ENCODE results near the gene EFHC2. TPM values are rescaled to one million over a fixed set of nuclear protein-coding genes. Genes with fewer than 3 reads are reported as not detected.
A peak's percentile ranks its signal among the peaks of the same experiment; 100 is the strongest.

EFHC2 gene
- total RNA-seq, 1 experiment from 2014 or later = 4.3 TPM

- H3K4me3 ChIP-seq = no peak overlapping the region
- ChIA-PET CTCF (no interaction called here), POLR2A (ENCODE audit: unreplicated experiment) (no interaction called here)
- intact Hi-C loops (cut with micrococcal nuclease; ENCODE audit: unreplicated experiment) = no loop called here
- H4K20me1 ChIP-seq (ENCODE audit: insufficient read depth) = no peaks in the 10 kb centered on the region
- no TSS peak for BruUV-seq (replicated peaks)
- no peak overlapping the region for H2AFZ ChIP-seq
- H3K36me3 ChIP-seq (ENCODE audit: low read depth) = no peaks in the 10 kb centered on the region
- H3K9me2 ChIP-seq (ENCODE audit: insufficient read depth) = no peaks in the 10 kb centered on the region
- H3K9me3 ChIP-seq (ENCODE audit: insufficient read depth, low read depth) = no peaks in the 10 kb centered on the region
- no peak for TF ChIP-seq EZH2 (IDR thresholded peaks at IDR 0.05; ENCODE audit: low read depth)
- TF ChIP-seq, protein P1, sequence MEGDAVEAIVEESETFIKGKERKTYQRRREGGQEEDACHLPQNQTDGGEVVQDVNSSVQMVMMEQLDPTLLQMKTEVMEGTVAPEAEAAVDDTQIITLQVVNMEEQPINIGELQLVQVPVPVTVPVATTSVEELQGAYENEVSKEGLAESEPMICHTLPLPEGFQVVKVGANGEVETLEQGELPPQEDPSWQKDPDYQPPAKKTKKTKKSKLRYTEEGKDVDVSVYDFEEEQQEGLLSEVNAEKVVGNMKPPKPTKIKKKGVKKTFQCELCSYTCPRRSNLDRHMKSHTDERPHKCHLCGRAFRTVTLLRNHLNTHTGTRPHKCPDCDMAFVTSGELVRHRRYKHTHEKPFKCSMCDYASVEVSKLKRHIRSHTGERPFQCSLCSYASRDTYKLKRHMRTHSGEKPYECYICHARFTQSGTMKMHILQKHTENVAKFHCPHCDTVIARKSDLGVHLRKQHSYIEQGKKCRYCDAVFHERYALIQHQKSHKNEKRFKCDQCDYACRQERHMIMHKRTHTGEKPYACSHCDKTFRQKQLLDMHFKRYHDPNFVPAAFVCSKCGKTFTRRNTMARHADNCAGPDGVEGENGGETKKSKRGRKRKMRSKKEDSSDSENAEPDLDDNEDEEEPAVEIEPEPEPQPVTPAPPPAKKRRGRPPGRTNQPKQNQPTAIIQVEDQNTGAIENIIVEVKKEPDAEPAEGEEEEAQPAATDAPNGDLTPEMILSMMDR (conservative IDR thresholded peaks at IDR 0.05) = no peak
- H3K27ac ChIP-seq = no peak overlapping the region
- no peak overlapping the region for H3K4me2 ChIP-seq
- no peaks in the 10 kb centered on the region for H3K79me2 ChIP-seq (ENCODE audit: low read depth)
- no peaks in the 10 kb centered on the region for H3K4me1 ChIP-seq (replicated peaks; ENCODE audit: insufficient read depth)
- no peaks in the 10 kb centered on the region for H3F3A ChIP-seq (ENCODE audit: insufficient read depth, low read depth)
- DNase-seq = no peak
- no peaks in the 10 kb centered on the region for H3K27me3 ChIP-seq (ENCODE audit: insufficient read depth, low read depth)
Measured at GRCh38 chrX:44319550-44319949, 23.9 kb downstream of the EFHC2 start.

DNA sequence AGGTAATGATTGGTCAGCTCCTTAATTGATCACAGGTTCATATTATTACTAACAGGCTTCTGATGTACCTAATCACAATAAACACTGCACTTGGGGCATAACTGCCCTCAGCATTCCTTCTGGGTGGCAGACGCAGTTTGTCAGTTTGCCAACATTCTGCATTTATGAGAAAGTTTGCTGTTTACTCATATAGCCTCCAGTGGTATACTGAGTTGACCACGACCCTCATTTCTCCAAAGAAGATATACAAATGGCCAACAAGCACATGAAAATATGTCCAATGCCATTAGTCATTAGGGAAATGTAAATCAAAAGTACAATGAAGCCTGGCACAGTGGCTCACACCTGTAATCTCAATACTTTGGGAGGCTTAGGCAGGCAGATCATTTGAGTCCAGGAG, 26.3 kb downstream of the EFHC2 start:
- BruUV-seq (replicated peaks) = no TSS peak
- ChIA-PET CTCF (no interaction called here), POLR2A (ENCODE audit: unreplicated experiment) (no interaction called here)
- Histone ChIP-seq H3K9me3 (ENCODE audit: insufficient read depth, low read depth) (no peaks in the 10 kb centered on the region), H3K27ac (no peak overlapping the region), H4K20me1 (ENCODE audit: insufficient read depth) (no peaks in the 10 kb centered on the region), H2AFZ (no peak overlapping the region), H3F3A (ENCODE audit: insufficient read depth, low read depth) (no peaks in the 10 kb centered on the region), H3K4me3 (no peak overlapping the region), H3K27me3 (ENCODE audit: insufficient read depth, low read depth) (no peaks in the 10 kb centered on the region), H3K4me1 (replicated peaks; ENCODE audit: insufficient read depth) (no peaks in the 10 kb centered on the region), H3K79me2 (ENCODE audit: low read depth) (no peaks in the 10 kb centered on the region), H3K36me3 (ENCODE audit: low read depth) (no peaks in the 10 kb centered on the region), H3K4me2 (no peak overlapping the region), H3K9me2 (ENCODE audit: insufficient read depth) (no peaks in the 10 kb centered on the region)
- peak in 1 of 2 experiments; percentile 36 for DNase-seq
- intact Hi-C loops (cut with micrococcal nuclease; ENCODE audit: unreplicated experiment) = no loop called here
- TF ChIP-seq EZH2 (IDR thresholded peaks at IDR 0.05; ENCODE audit: low read depth) = no peak
- TF ChIP-seq, protein P1 (conservative IDR thresholded peaks at IDR 0.05) = no peak

- Histone ChIP-seq H2AFZ (no peak overlapping the region), H3K4me1 (replicated peaks; ENCODE audit: insufficient read depth) (no peaks in the 10 kb centered on the region), H3K4me2 (no peak overlapping the region), H4K20me1 (ENCODE audit: insufficient read depth) (no peaks in the 10 kb centered on the region), H3K36me3 (ENCODE audit: low read depth) (no peaks in the 10 kb centered on the region), H3K79me2 (ENCODE audit: low read depth) (no peaks in the 10 kb centered on the region), H3K9me2 (ENCODE audit: insufficient read depth) (no peaks in the 10 kb centered on the region), H3F3A (ENCODE audit: insufficient read depth, low read depth) (no peaks in the 10 kb centered on the region), H3K4me3 (no peak overlapping the region), H3K27ac (no peak overlapping the region), H3K27me3 (ENCODE audit: insufficient read depth, low read depth) (no peaks in the 10 kb centered on the region), H3K9me3 (ENCODE audit: insufficient read depth, low read depth) (no peaks in the 10 kb centered on the region)
- no TSS peak for BruUV-seq (replicated peaks)
- intact Hi-C loops (cut with micrococcal nuclease; ENCODE audit: unreplicated experiment) = no loop called here
- POLR2A ChIA-PET (ENCODE audit: unreplicated experiment) = no interaction called here
- TF ChIP-seq, protein P1 (conservative IDR thresholded peaks at IDR 0.05) = no peak
- TF ChIP-seq EZH2 (IDR thresholded peaks at IDR 0.05; ENCODE audit: low read depth) = no peak
- CTCF ChIA-PET = no interaction called here
- no peak for DNase-seq
Measured at GRCh38 chrX:44314808-44315207, 28.7 kb downstream of the EFHC2 start.
